HCT116 (cell line): ENCODE measurements around the gene MRPS35. TPM values are rescaled to one million over a fixed set of nuclear protein-coding genes. Genes with fewer than 3 reads are reported as not detected.

Experiments used
- ATAC-seq: fragments of 200-7000 bp; cut with Tn5 transposase; 2 replicates; pipeline ENCODE4 v1.9.1; 2020; ENCODE audit warnings: mild to moderate bottlenecking, moderate library complexity
- BruUV-seq: library from RNA; stranded (reverse); fragments of 400-500 nt; replicated peaks from 2 replicates; lab custom pipeline; 2021; lab: Mats Ljungman, UMichigan
- CTCF ChIA-PET: fragments of 300-600 bp; sonication (Branson Sonifier 250); formaldehyde crosslinking; loops from one replicate; lab custom pipeline; 2021; ENCODE audit warnings: antibody characterized with exemption; lab: Charles Lee
- POLR2A ChIA-PET: fragments of 300-600, 350-600 bp; sonication (Branson Sonifier 250); formaldehyde crosslinking; loops from one replicate; lab custom pipeline; 2021; ENCODE audit warnings: antibody characterized with exemption; lab: Charles Lee
- RAD21 ChIA-PET, 2 experiments: fragments of 300-600 bp; sonication (Branson Sonifier 250); formaldehyde crosslinking; loops; one replicate each; lab custom pipeline; 2023; ENCODE audit warnings: low total read pairs in 2 of 2; ENCODE audit not compliant: uncharacterized antibody in 2 of 2, unreplicated experiment in 2 of 2, low non-redundant PET in 1 of 2; lab: Charles Lee
- DNase-seq: peaks from one replicate; pipeline ENCODE4 v3.0.0-alpha.2; 2010; ENCODE audit warnings: low read depth, low spot score
- H2AFZ ChIP-seq: fragments of 200-600 bp; shearing (Covaris generic), sonication (generic); 2 replicates; pipeline ENCODE4 v1.6.1; 2017; ENCODE audit warnings: low read depth, mixed run types, mixed read lengths, antibody characterized with exemption, low read length; ENCODE audit not compliant: poor library complexity, severe bottlenecking
- H3K27ac ChIP-seq: 2 replicates; pipeline ENCODE4 v1.5.1; 2012; ENCODE audit warnings: low read depth, low read length
- H3K27me3 ChIP-seq: fragments of 200-600 bp; sonication (generic); 2 replicates; pipeline ENCODE4 v1.6.1; 2016; ENCODE audit warnings: mixed run types, low read length, mixed read lengths; ENCODE audit not compliant: insufficient read depth
- H3K36me3 ChIP-seq, 2 experiments: fragments of 200-500 bp in 1 of 2; fragments of 200-600 bp in 1 of 2; sonication (Bioruptor generic) in 1 of 2; sonication (generic) in 1 of 2; 2 replicates each; pipeline versions ENCODE4 v1.5.1 to v1.6.1; 2014 to 2016; ENCODE audit warnings: low read length in 2 of 2, inconsistent platforms in 1 of 2, mixed read lengths in 1 of 2, mixed run types in 1 of 2; ENCODE audit not compliant: insufficient read depth in 2 of 2, control insufficient read depth in 1 of 2
- H3K4me1 ChIP-seq, 2 experiments: fragments of 200-600 bp in 1 of 2; sonication (generic) in 1 of 2; 2 replicates each; pipeline versions ENCODE4 v1.5.1 to v1.6.1; 2012 to 2017; ENCODE audit warnings: low read length in 2 of 2, inconsistent platforms in 1 of 2, mild to moderate bottlenecking in 1 of 2, mixed read lengths in 1 of 2, mixed run types in 1 of 2, moderate library complexity in 1 of 2; ENCODE audit not compliant: insufficient read depth in 2 of 2, control insufficient read depth in 1 of 2
- H3K4me2 ChIP-seq: fragments of 200-600 bp; sonication (generic); 2 replicates; pipeline ENCODE4 v1.6.1; 2017; ENCODE audit warnings: mixed run types, low read length, mixed read lengths
- H3K4me3 ChIP-seq, 2 experiments: fragments of 200-600 bp in 1 of 2; sonication (generic) in 1 of 2; replicated peaks in 1 of 2; 2 replicates each; pipeline ENCODE4 v1.5.1; 2011 to 2016; ENCODE audit warnings: low read length in 2 of 2, control low read depth in 1 of 2, low read depth in 1 of 2, mild to moderate bottlenecking in 1 of 2, mixed read lengths in 1 of 2, mixed run types in 1 of 2
- H3K79me2 ChIP-seq: fragments of 200-600 bp; sonication (generic); 2 replicates; pipeline ENCODE4 v1.6.1; 2017; ENCODE audit warnings: mild to moderate bottlenecking, mixed run types, low read length, moderate library complexity, mixed read lengths; ENCODE audit not compliant: insufficient read depth
- H3K9ac ChIP-seq: fragments of 200-600 bp; sonication (generic); 2 replicates; pipeline ENCODE4 v1.6.1; 2016; ENCODE audit warnings: low read length, mixed read lengths
- H3K9me2 ChIP-seq: fragments of 200-600 bp; sonication (generic), shearing (Covaris generic); 2 replicates; pipeline ENCODE4 v1.6.1; 2017; ENCODE audit warnings: mixed run types, mild to moderate bottlenecking, moderate library complexity; ENCODE audit not compliant: insufficient read depth
- H3K9me3 ChIP-seq, 2 experiments: fragments of 200-500 bp in 1 of 2; fragments of 200-600 bp in 1 of 2; sonication (Bioruptor generic) in 1 of 2; sonication (generic) in 1 of 2; 2 replicates each; pipeline ENCODE4 v1.6.1; 2014 to 2017; ENCODE audit warnings: low read length in 2 of 2, mixed read lengths in 2 of 2, inconsistent platforms in 1 of 2, low read depth in 1 of 2, mild to moderate bottlenecking in 1 of 2, mixed run types in 1 of 2, moderate library complexity in 1 of 2; ENCODE audit not compliant: control insufficient read depth in 1 of 2, insufficient read depth in 1 of 2
- H4K20me1 ChIP-seq: fragments of 200-600 bp; sonication (generic), shearing (Covaris generic); 2 replicates; pipeline ENCODE4 v1.6.1; 2017; ENCODE audit warnings: mixed run types, mild to moderate bottlenecking, moderate library complexity; ENCODE audit not compliant: insufficient read depth
- ATF3 ChIP-seq: IDR thresholded peaks from 2 replicates; pipeline ENCODE4 v1.6.1; 2012
- CTCF ChIP-seq, 3 experiments: fragments of 200-600 bp in 1 of 3; sonication (generic) in 1 of 3; IDR thresholded peaks in 2 of 3; conservative IDR thresholded peaks in 1 of 3; 2 replicates each; pipeline ENCODE4 v1.5.1; 2012 to 2017; ENCODE audit warnings: low read depth in 2 of 3, low read length in 2 of 3, antibody characterized with exemption in 1 of 3, borderline replicate concordance in 1 of 3, control low read depth in 1 of 3, mild to moderate bottlenecking in 1 of 3, mixed read lengths in 1 of 3, mixed run types in 1 of 3, moderate library complexity in 1 of 3; ENCODE audit not compliant: insufficient read depth in 1 of 3
- EGR1 ChIP-seq: IDR thresholded peaks from 2 replicates; pipeline ENCODE4 v1.6.1; 2012; ENCODE audit warnings: low read depth
- ELF1 ChIP-seq: IDR thresholded peaks from 2 replicates; pipeline ENCODE4 v1.6.1; 2012; ENCODE audit warnings: low read depth, borderline replicate concordance
- EZH2 ChIP-seq: fragments of 200-600 bp; sonication (generic); IDR thresholded peaks from 2 replicates; pipeline ENCODE4 v1.6.1; 2017; ENCODE audit warnings: antibody characterized with exemption, mixed run types
- FOSL1 ChIP-seq: IDR thresholded peaks from 2 replicates; pipeline ENCODE4 v1.6.1; 2012; ENCODE audit warnings: low read depth
- JUND ChIP-seq: IDR thresholded peaks from 2 replicates; pipeline ENCODE4 v1.6.1; 2012
- POLR2A ChIP-seq: IDR thresholded peaks from 2 replicates; pipeline ENCODE4 v1.7.0; 2011; ENCODE audit warnings: borderline replicate concordance; ENCODE audit not compliant: insufficient read depth, insufficient read length; ENCODE audit errors: extremely low read depth
- POLR2AphosphoS5 ChIP-seq: IDR thresholded peaks from 2 replicates; pipeline ENCODE4 v1.6.1; 2011; ENCODE audit warnings: mild to moderate bottlenecking, low read depth, low read length, moderate library complexity
- REST ChIP-seq: IDR thresholded peaks from 2 replicates; pipeline ENCODE4 v1.6.1; 2012; ENCODE audit warnings: low read depth
- YY1 ChIP-seq: IDR thresholded peaks from 2 replicates; pipeline ENCODE4 v1.6.1; 2011; ENCODE audit warnings: low read length, low read depth, moderate library complexity, mild to moderate bottlenecking; ENCODE audit not compliant: insufficient replicate concordance; ENCODE audit errors: extremely low read depth
- ZBTB33 ChIP-seq: IDR thresholded peaks from 2 replicates; pipeline ENCODE4 v1.6.1; 2011; ENCODE audit warnings: mild to moderate bottlenecking, low read length, moderate library complexity; ENCODE audit not compliant: insufficient replicate concordance; ENCODE audit errors: extremely low read depth
- ZFX ChIP-seq: fragments of 450-650 bp; IDR thresholded peaks from 2 replicates; pipeline ENCODE4 v1.6.1; 2017
- intact Hi-C: fragments of 100-400 bp; cut with micrococcal nuclease; formaldehyde crosslinking; loops from 2 replicates; pipeline ENCODE4 v1.10.0; 2022
- total RNA-seq: library from RNA; stranded (reverse); gene quantifications from one replicate; pipeline ENCODE4 v1.2.1, GENCODE V29; 2021; ENCODE audit not compliant: unreplicated experiment

Gene MRPS35
- total RNA-seq, 1 experiment from 2014 or later, result 55.4 TPM

GRCh38 chr12:27667540-27667939 is 43.1 kb upstream of the MRPS35 start:
- H3K4me3 ChIP-seq, result no peak overlapping the region
- H3K9me2 ChIP-seq, result no peaks in the 10 kb centered on the region
- H3K27ac ChIP-seq, result no peak overlapping the region
- ATAC-seq, result no peak
- H3K4me1 ChIP-seq, result no peaks in the 10 kb centered on the region
- H3K4me2 ChIP-seq, result no peak overlapping the region
- CTCF ChIA-PET, result no interaction called here
- H3K79me2 ChIP-seq, result no peaks in the 10 kb centered on the region
- no peak for DNase-seq
- POLR2A ChIA-PET, result no interaction called here
- H2AFZ ChIP-seq, result no peak overlapping the region
- H3K9me3 ChIP-seq, result no peaks in the 10 kb centered on the region
- H3K36me3 ChIP-seq, result peaks cover 0 to 16% of the 10 kb centered on the region in 2 experiments; a peak in 1 of 4 replicates
- RAD21 ChIA-PET, result no interaction called here
- no TSS peak for BruUV-seq
- H3K27me3 ChIP-seq, result no peaks in the 10 kb centered on the region
- no peaks in the 10 kb centered on the region for H4K20me1 ChIP-seq
- intact Hi-C loops, result no loop called here
- TF ChIP-seq ATF3, result no peak
- TF ChIP-seq EZH2, result no peak
- TF ChIP-seq ELF1, result no peak
- TF ChIP-seq EGR1, result no peak
- no peak for TF ChIP-seq ZBTB33
- no peak for TF ChIP-seq POLR2AphosphoS5
- no peak for TF ChIP-seq JUND
- TF ChIP-seq FOSL1, result no peak
- TF ChIP-seq ZFX, result no peak
- no peak for TF ChIP-seq CTCF (IDR thresholded peaks at IDR 0.05 in 2 of 3, conservative IDR thresholded peaks at IDR 0.05 in 1 of 3; ENCODE audit: borderline replicate concordance in 1 of 3, insufficient read depth in 1 of 3, low read depth in 2 of 3, low read length in 2 of 3)
- no peak for TF ChIP-seq POLR2A
- TF ChIP-seq YY1, result no peak
- no peak for TF ChIP-seq REST
- H3K9ac ChIP-seq, result no peak overlapping the region
